PC-9 (cell line): ENCODE measurements around the gene CTXND1.

Experiments
- EZH2 ChIP-seq: fragments of 200-600 bp; sonication (generic); IDR thresholded peaks from 2 replicates; pipeline ENCODE4 v1.8.0; 2017; ENCODE audit warnings: antibody characterized with exemption, low read depth
- TF ChIP-seq, protein P1 (sequence below): fragments of 200-600 bp; sonication (generic); conservative IDR thresholded peaks from 2 replicates; pipeline ENCODE4 v1.6.1; 2017; ENCODE audit warnings: mixed run types, antibody characterized with exemption, mild to moderate bottlenecking, moderate library complexity

DNA sequence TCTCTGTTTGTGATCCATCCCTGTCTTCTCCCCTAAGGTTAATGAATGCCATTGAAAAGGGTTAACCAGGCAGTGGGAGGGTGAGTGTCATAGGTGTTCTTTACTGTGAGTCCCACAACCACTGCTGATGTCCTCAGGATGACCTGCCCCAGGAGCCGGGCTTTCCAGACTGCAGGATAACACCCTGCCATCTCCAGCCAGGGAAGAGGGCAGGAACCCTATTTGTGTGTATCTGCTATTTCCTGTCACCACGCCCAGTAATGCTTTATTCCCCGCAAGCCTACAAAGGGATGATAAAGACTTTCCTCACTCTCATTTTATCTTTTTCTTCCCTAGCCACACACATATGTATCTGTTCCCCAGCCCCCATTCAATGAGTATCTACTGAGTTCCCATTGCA lies 15.6 kb upstream of the CTXND1 start:
- TF ChIP-seq, protein P1, sequence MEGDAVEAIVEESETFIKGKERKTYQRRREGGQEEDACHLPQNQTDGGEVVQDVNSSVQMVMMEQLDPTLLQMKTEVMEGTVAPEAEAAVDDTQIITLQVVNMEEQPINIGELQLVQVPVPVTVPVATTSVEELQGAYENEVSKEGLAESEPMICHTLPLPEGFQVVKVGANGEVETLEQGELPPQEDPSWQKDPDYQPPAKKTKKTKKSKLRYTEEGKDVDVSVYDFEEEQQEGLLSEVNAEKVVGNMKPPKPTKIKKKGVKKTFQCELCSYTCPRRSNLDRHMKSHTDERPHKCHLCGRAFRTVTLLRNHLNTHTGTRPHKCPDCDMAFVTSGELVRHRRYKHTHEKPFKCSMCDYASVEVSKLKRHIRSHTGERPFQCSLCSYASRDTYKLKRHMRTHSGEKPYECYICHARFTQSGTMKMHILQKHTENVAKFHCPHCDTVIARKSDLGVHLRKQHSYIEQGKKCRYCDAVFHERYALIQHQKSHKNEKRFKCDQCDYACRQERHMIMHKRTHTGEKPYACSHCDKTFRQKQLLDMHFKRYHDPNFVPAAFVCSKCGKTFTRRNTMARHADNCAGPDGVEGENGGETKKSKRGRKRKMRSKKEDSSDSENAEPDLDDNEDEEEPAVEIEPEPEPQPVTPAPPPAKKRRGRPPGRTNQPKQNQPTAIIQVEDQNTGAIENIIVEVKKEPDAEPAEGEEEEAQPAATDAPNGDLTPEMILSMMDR = no peak
- no peak for TF ChIP-seq EZH2
